NCI-H2196 (cell line): Measurements from ENCODE around the gene DNASE1L3.
"Not testable (repeated sequence)": the region's sequence is repeated elsewhere in the genome, so short reads cannot be mapped to it uniquely, and the experiment has no call there.

ENCODE experiments used
- DNase-seq: peaks from one replicate; lab custom pipeline; 2025; ENCODE audit not compliant: unreplicated experiment; lab: John Stamatoyannopoulos, UW

The DNASE1L3 gene

DNA sequence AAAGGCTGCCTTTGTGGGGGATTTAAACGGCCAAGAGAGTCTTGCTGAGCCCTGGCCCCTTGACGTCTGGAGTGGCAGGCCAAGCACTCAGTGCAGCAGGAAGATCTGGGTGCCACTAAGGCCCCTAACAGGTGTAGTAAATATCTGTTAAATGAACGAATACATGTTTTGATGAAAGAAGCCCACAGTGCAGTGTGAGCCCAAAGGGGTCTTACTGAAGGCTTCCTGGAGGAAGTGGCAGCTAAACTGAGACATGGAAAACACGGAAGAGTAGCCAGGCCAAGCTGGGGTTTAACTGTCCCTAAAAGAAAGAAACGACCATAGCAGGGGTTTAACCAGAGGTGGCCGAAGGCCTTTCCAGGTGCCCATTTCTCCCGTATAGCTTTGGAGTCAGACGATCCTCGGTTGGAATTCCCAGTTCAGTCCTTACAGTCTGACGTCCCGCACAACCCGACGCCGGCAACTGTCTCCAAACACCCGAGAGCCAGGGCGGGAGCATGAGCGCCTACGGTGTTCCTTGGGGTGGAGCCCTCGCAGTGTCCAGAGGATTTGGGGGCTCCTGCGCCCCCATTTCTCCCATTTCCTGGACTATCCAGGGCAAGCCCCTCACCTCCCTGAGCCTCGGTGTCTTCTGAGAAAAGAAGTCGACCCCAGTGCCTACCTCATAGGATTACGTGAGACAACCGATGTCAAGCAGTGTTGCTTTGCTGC is 25.9 kb upstream of the DNASE1L3 start:
- no peak for DNase-seq

DNA sequence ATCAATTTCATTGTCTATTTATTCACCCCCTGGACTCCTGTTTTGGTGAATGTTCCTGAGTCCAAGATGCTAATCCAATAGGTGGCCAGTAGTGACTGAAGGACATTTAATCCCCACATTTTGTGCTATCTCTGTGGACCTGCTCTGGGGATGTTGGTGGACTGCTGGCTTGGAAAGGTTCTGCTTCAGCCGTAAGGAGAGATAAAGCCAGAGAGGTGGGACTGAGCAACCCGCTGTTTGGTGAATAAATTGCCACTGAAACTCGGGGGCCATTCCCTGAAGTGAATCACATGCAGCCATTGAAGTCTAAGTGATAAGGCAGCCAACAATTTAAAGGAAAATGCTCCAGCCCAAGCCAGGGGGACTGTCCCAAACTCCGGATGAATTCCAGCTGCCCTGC is 25.2 kb upstream of the DNASE1L3 start:
- no peak for DNase-seq

DNA sequence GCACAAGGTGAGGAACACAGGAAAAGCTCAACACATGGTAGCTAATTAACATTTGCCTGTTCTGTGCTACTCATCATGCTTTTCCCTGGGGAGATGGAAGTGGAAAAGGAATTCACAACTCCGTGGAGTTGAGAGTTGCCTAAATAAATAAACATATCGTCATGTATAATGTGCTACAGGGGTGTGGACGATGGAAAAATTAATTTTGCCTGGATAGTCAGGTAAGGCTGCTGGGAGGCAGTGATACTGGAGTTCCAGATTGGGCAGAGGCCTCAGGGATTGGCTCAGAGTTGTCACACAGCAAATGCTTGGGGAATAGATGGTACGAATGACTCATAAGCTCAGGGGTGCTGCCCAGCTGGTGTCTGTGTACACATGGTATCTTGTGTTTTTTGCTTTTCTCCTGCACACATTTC is 23.8 kb upstream of the DNASE1L3 start:
- no peak for DNase-seq

DNA sequence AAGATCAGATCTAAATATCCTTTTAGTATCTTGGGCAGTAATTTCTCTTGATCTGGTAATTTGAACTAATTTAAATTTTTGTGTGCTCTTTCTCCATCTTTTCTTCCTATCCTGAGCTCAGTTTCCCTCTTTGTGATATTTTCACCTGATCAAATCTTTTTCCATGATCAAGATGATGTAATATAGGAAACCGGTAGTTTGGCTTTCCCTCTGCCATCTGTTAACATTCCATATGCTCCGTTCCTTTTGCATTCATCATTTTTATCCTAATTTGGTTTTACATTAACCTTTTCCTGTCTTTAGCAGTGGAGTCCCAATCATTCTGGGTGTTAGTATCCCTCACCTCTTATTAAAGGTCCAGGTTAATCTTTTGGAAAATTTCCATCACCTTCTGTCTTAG is 20.9 kb upstream of the DNASE1L3 start:
- no peak for DNase-seq

GRCh38 chr3:58230876-58231552 is 20.2 kb upstream of the DNASE1L3 start:
- DNase-seq, result no peak

DNA sequence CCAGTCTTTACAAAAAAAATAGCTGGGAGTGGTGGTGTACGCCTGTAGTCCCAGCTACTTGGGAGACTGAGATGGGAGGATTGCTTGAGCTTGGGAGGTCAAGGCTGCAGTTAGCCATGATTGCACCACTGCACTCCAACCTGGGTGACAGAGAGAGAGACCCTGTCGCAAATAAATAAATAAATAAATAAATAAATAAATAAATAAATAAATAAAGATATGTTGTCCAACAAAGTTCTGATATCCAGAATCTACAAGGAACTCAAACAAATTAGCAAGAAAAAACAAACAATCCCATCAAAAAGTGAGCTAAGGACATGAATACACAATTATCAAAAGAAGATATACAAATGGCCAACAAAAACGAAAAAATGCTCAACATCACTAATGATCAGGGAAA is 17.2 kb upstream of the DNASE1L3 start:
- not testable (repeated sequence) for DNase-seq

DNA sequence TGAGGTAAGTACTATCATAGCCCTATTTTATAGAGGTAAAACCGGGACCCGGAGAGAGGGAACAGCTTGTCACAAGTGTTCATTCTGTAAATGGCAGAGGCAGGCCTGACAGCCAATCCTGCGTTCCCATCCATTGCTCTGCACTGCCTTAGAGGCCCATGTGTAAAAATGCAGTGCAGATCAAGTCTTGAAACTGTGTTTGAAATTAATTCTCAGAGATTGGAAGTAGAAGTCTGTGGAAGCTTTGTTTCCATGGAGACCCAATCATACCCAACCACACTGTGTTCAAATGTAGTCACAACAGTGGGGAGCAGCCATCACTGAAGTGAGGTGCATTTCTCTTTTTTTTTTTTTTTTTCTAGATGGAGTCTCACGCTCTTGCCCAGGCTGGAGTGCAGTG is 13.1 kb upstream of the DNASE1L3 start:
- DNase-seq, result no peak

DNA sequence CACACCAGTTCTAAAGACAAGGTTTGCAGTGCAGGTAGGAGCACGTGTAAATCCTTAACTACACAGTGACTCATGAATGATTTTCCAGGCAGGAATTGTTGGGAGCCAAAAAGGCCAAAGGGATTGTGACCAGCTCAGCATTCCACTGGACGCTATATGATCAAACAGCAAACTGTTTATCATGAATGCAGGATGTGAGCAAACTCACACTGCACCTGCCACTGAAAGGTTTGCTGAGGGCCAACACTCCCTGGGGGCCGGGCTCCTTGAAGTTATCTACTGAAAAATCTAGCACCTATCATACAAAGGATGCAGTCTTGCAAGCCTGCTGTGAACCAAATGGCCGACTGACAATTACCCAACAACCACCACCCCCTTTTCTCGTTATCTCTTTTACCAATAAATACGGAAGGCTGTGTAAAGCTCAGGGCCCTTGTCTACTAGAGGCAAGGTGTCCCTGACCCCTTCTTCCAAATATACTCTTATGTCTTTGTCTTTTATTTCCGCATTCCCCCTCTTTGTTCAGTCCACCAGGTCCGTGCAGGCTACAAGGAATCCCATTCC is 11.5 kb upstream of the DNASE1L3 start:
- no peak for DNase-seq

DNA sequence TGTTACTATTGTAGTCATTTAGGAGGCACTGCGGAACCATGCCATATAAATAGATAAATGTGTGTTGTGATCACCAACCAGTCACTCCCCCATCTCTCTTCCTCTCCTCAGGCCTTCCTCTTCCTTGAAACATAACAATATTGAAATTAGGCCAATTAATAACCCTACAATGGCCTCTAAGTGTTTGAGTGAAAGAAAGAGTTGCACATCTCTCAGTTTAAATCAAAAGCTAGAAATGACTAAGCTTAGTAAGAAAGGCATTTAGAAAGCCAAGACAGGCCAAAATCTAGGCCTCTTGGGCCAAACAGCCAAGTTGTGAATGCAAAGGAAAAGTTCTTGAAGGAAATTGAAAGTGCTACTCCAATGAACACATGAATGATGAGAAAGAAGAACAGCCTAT is 8.1 kb upstream of the DNASE1L3 start:
- no peak for DNase-seq

DNA sequence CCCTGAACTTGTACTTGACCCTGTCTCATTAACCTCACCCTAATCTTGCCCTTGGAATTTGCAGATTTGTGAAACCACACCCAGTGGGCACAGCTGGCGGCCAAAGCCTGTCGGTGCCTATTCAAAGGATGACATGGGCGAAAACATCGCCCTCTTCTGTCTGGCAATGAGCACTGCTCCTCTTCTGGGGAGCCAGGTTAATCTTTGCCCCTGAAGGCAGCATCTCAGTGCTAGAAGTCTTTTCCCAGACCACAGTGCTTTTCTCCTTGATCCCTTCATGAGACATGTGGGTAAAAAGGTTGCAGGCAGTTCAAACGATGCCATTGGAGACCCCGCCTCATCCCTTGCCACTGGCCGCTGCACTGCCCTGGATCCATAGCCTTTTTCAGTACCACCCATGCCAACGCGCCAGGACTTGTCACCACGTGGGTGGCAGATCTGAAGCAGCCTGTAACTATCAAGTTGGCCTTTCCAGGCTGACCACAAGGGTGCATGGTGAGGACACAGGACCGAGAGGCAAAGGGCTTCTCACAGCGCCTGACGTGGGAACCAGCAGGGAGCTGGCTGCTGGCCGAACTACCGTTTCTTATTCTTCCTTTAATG is 6.5 kb upstream of the DNASE1L3 start:
- DNase-seq, result peak; percentile 12

GRCh38 chr3:58216496-58217195 is 5.9 kb upstream of the DNASE1L3 start:
- no peak for DNase-seq

DNA sequence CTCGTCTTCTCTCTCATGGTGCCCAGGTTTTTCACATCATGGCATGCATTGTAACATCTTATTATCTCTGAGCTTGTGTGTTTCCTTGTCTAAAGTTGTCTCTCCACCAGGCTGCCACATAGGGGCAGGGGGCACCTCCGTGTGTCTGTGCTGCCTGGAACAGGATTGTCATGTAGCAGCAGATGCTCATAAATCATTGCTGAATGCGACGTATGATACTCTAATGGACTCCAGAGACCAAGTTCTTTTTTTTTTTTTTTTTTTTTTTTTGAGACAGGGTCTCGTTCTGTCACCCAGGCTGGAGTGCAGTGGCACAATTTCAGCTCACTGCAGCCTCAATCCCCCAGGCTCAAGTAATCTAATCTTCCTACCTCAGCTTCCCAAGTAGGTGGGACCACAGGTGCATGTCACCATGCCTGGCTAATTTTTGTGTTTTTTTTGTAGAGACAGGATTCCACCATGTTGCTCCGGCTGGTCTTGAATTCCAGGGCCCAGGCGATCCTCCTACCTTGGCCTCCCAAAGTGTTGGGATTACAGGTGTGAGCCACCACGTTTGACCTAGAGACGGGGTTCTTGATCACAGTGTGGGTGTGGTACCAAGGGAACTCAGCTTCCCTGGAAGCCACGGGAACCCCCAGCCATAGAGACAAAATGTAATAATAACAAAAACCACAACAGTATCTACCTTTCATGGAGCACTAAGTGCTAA is 4.7 kb upstream of the DNASE1L3 start:
- DNase-seq, result no peak

- DNase-seq, result no peak
Measured at GRCh38 chr3:58214484-58215316, 3.9 kb upstream of the DNASE1L3 start.

DNA sequence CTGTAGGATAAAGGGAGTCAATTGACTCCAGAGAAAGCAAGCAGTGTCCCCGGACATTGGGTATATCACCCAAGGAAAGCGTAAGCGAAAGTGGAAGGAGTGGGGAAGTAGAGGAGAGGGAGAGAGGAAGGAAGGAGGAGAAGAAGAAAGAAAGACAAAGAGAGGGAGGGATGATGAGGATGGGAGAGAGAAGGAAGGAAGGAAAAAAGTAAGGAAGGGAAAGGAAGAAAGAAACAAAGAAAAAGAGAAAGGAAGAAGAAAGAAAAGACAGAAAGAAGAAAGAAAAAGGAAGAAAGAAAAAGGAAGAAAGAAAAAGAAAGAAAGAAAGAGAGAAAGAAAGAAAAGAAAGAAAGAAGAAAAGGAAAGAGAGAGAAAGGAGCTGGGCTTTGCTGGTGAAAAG is 839 bp downstream of the DNASE1L3 start:
- DNase-seq, result no peak

GRCh38 chr3:58207954-58208353 is 2.8 kb downstream of the DNASE1L3 start:
- no peak for DNase-seq

- no peak for DNase-seq
Measured at GRCh38 chr3:58206406-58207011, 4.3 kb downstream of the DNASE1L3 start.

DNA sequence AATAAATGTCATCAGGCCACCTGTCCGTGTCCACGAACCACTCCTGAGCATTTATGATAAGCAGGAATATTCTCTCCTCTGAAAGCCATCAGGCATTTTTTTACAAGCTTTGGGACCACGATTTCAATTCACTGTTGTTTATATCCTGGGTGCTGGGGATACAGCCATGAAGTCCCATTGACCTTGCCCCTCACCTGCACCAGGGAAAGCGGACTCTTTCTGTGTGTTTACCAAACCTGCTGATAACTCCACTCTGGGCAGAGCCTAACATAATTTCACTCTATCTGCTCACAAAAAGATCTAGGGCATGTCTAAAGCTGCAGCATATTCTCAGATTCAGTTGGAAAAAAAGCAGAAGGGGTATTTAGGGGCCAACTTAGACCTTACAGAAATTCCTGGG is 4.8 kb downstream of the DNASE1L3 start:
- DNase-seq, result no peak

DNA sequence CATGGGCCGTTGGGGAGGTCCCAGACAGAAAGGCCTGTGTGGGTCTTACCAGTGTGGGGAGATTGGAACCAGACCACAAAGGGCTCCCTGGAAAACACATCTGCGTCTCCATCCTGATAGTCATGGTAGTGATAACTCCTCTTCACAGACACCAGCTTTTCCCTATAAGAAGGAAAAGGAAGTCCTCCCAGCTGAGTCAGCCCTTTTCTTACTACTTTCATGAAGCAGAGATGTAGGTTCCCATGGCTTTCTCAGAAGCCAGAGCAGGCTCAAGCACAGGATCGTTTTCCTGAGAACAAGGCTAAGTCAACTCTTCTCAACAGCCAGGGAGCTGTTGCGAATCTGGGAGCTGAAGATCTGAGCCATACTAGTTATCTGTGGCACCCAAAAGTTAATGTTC is 6.1 kb downstream of the DNASE1L3 start:
- no peak for DNase-seq

DNA sequence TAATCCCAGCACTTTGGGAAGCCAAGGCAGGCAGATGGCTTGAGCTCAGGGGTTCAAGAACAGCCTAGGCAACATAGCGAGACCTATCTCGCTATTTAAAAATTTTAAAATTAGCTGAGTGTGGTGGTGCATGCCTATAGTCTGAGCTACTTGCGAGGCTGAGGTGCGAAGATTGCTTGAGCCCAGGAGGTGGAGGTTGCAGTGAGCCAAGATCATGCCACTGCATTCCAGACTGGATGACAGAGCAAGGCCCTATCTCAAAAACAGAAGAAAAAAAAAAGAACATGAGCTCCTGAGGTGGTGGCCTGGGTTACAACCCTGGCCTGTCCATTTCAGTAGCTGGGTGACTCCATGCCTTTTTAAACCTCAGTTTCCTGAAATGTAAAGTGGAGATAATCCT is 7.2 kb downstream of the DNASE1L3 start:
- no peak for DNase-seq

DNA sequence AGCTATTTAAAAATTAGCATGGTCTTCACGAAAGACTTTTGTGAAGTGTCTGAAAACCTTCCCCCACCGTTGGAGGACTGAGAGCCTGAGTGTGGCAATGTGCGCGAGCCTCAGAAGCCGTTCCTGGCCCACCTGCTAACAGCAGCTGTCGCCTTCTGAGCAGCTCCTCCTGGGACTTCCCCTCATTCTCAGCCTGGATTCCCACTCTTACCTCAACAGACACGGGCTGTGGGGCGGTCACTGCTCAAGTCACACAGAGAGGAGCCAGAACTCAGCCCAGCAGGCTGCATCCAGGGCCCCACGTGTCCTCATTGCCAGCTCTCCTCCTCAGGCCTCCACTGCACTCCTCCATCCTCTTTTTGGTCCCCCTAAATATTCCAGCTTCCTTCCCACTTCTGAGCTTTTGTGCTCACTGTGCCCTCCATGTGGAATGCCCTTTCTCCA is 7.8 kb downstream of the DNASE1L3 start:
- DNase-seq, result no peak
